ENCODE data around the gene CBLIF.
"Not testable (repeated sequence)": the region's sequence is repeated elsewhere in the genome, so short reads cannot be mapped to it uniquely, and the experiment has no call there.

Gene CBLIF

GRCh38 chr11:59845399-59845798 is at the start of gene CBLIF:
Gene CBLIF (minus strand): TSS chr11:59845499. CDS start chr11:59845453, 46 bp downstream.
- H3K4me1 ChIP-seq, result peaks cover 19% of the 10 kb centered on the region
- H3K9me3 ChIP-seq, result no peaks in the 10 kb centered on the region
- H3K36me3 ChIP-seq (replicated peaks), result no peaks in the 10 kb centered on the region
- no peak for DNase-seq (ENCODE audit: low spot score in 2 of 2)
- H3K4me3 ChIP-seq, result no peak within 1 kb of the TSS
- H3K27me3 ChIP-seq (ENCODE audit: low read depth), result no peaks in the 10 kb centered on the region
- in situ Hi-C loops (cut with MboI; ENCODE audit: low sequenced_read_pairs), result no loop called here

- in situ Hi-C loops (cut with MboI; ENCODE audit: low sequenced_read_pairs), result no loop called here
- no peak for DNase-seq (ENCODE audit: low spot score in 2 of 2)
- Histone ChIP-seq H3K36me3 (replicated peaks) (no peaks in the 10 kb centered on the region), H3K4me3 (no peak overlapping the region), H3K27me3 (ENCODE audit: low read depth) (no peaks in the 10 kb centered on the region), H3K4me1 (peaks cover under 1% of the 10 kb centered on the region; the same call in 1 of the 2 replicates), H3K9me3 (peaks cover 3% of the 10 kb centered on the region)
These were observed 49.3 kb upstream of the CBLIF start for GRCh38 chr11:59894616-59895015.

GRCh38 chr11:59891781-59892181 is 46.5 kb upstream of the CBLIF start:
- Histone ChIP-seq H3K9me3 (peaks cover 6% of the 10 kb centered on the region), H3K4me1 (no peaks in the 10 kb centered on the region), H3K36me3 (replicated peaks) (no peaks in the 10 kb centered on the region), H3K4me3 (no peak overlapping the region), H3K27me3 (ENCODE audit: low read depth) (no peaks in the 10 kb centered on the region)
- in situ Hi-C loops (cut with MboI; ENCODE audit: low sequenced_read_pairs), result no loop called here
- no peak for DNase-seq (ENCODE audit: low spot score in 2 of 2)

GRCh38 chr11:59887156-59887555 is 41.9 kb upstream of the CBLIF start:
- H3K9me3 ChIP-seq; DNase-seq (ENCODE audit: low spot score in 2 of 2); H3K27me3 ChIP-seq (ENCODE audit: low read depth); in situ Hi-C loops (cut with MboI; ENCODE audit: low sequenced_read_pairs); H3K36me3 ChIP-seq (replicated peaks); H3K4me1 ChIP-seq; H3K4me3 ChIP-seq: not testable (repeated sequence)

- DNase-seq (ENCODE audit: low spot score in 2 of 2), result no peak
- no peaks in the 10 kb centered on the region for H3K9me3 ChIP-seq
- H3K27me3 ChIP-seq (ENCODE audit: low read depth), result no peaks in the 10 kb centered on the region
- no peaks in the 10 kb centered on the region for H3K4me1 ChIP-seq
- no peak overlapping the region for H3K4me3 ChIP-seq
- H3K36me3 ChIP-seq (replicated peaks), result no peaks in the 10 kb centered on the region
- in situ Hi-C loops (cut with MboI; ENCODE audit: low sequenced_read_pairs), result no loop called here
These were observed 38.3 kb upstream of the CBLIF start for GRCh38 chr11:59883597-59883996.

GRCh38 chr11:59879567-59879966 is 34.3 kb upstream of the CBLIF start:
- Histone ChIP-seq H3K27me3 (ENCODE audit: low read depth) (no peaks in the 10 kb centered on the region), H3K36me3 (replicated peaks) (no peaks in the 10 kb centered on the region), H3K4me3 (no peak overlapping the region), H3K4me1 (no peaks in the 10 kb centered on the region), H3K9me3 (no peaks in the 10 kb centered on the region)
- in situ Hi-C loops (cut with MboI; ENCODE audit: low sequenced_read_pairs), result no loop called here
- DNase-seq (ENCODE audit: low spot score in 2 of 2), result no peak

GRCh38 chr11:59878575-59878974 is 33.3 kb upstream of the CBLIF start, which contains the start of gene OOSP3:
Gene OOSP3 (plus strand): TSS chr11:59878782. CDS start chr11:59878809, 27 bp downstream.
- H3K4me3 ChIP-seq, result no peak within 1 kb of the TSS
- H3K9me3 ChIP-seq, result no peaks in the 10 kb centered on the region
- no peaks in the 10 kb centered on the region for H3K4me1 ChIP-seq
- no peaks in the 10 kb centered on the region for H3K36me3 ChIP-seq (replicated peaks)
- no peak for DNase-seq (ENCODE audit: low spot score in 2 of 2)
- in situ Hi-C loops (cut with MboI; ENCODE audit: low sequenced_read_pairs), result no loop called here
- no peaks in the 10 kb centered on the region for H3K27me3 ChIP-seq (ENCODE audit: low read depth)

- Histone ChIP-seq H3K36me3 (replicated peaks) (no peaks in the 10 kb centered on the region), H3K9me3 (no peaks in the 10 kb centered on the region), H3K4me1 (no peaks in the 10 kb centered on the region), H3K4me3 (no peak overlapping the region), H3K27me3 (ENCODE audit: low read depth) (no peaks in the 10 kb centered on the region)
- in situ Hi-C loops (cut with MboI; ENCODE audit: low sequenced_read_pairs), result no loop called here
- no peak for DNase-seq (ENCODE audit: low spot score in 2 of 2)
These were observed 32.5 kb upstream of the CBLIF start for GRCh38 chr11:59877784-59878183.

GRCh38 chr11:59877325-59877724 is 32.0 kb upstream of the CBLIF start:
- Histone ChIP-seq H3K36me3 (replicated peaks) (no peaks in the 10 kb centered on the region), H3K9me3 (no peaks in the 10 kb centered on the region), H3K4me1 (no peaks in the 10 kb centered on the region), H3K27me3 (ENCODE audit: low read depth) (no peaks in the 10 kb centered on the region), H3K4me3 (no peak overlapping the region)
- DNase-seq (ENCODE audit: low spot score in 2 of 2), result no peak
- in situ Hi-C loops (cut with MboI; ENCODE audit: low sequenced_read_pairs), result no loop called here

- Histone ChIP-seq H3K9me3 (no peaks in the 10 kb centered on the region), H3K4me3 (no peak overlapping the region), H3K4me1 (no peaks in the 10 kb centered on the region), H3K36me3 (replicated peaks) (no peaks in the 10 kb centered on the region), H3K27me3 (ENCODE audit: low read depth) (no peaks in the 10 kb centered on the region)
- no peak for DNase-seq (ENCODE audit: low spot score in 2 of 2)
- in situ Hi-C loops (cut with MboI; ENCODE audit: low sequenced_read_pairs), result no loop called here
These were observed 30.7 kb upstream of the CBLIF start for GRCh38 chr11:59875856-59876519.

GRCh38 chr11:59872076-59872475 is 26.8 kb upstream of the CBLIF start:
- DNase-seq (ENCODE audit: low spot score in 2 of 2), result no peak
- Histone ChIP-seq H3K27me3 (ENCODE audit: low read depth) (no peaks in the 10 kb centered on the region), H3K9me3 (no peaks in the 10 kb centered on the region), H3K36me3 (replicated peaks) (no peaks in the 10 kb centered on the region), H3K4me1 (no peaks in the 10 kb centered on the region), H3K4me3 (no peak overlapping the region)
- in situ Hi-C loops (cut with MboI; ENCODE audit: low sequenced_read_pairs), result no loop called here

- Histone ChIP-seq H3K36me3 (replicated peaks) (no peaks in the 10 kb centered on the region), H3K27me3 (ENCODE audit: low read depth) (no peaks in the 10 kb centered on the region), H3K4me3 (no peak overlapping the region), H3K9me3 (no peaks in the 10 kb centered on the region), H3K4me1 (no peaks in the 10 kb centered on the region)
- no peak for DNase-seq (ENCODE audit: low spot score in 2 of 2)
- in situ Hi-C loops (cut with MboI; ENCODE audit: low sequenced_read_pairs), result no loop called here
These were observed 22.6 kb upstream of the CBLIF start for GRCh38 chr11:59867946-59868345.

- H3K27me3 ChIP-seq (ENCODE audit: low read depth), result no peaks in the 10 kb centered on the region
These were observed 21.5 kb upstream of the CBLIF start for GRCh38 chr11:59866836-59867235.

GRCh38 chr11:59866397-59866796 is 21.1 kb upstream of the CBLIF start, which contains the start of gene TCN1:
Gene TCN1 (minus strand): TSS chr11:59866487. CDS start chr11:59866470, 17 bp downstream.
- Histone ChIP-seq H3K36me3 (replicated peaks) (no peaks in the 10 kb centered on the region), H3K4me3 (no peak within 1 kb of the TSS), H3K4me1 (no peaks in the 10 kb centered on the region), H3K27me3 (ENCODE audit: low read depth) (no peaks in the 10 kb centered on the region), H3K9me3 (no peaks in the 10 kb centered on the region)
- in situ Hi-C loops (cut with MboI; ENCODE audit: low sequenced_read_pairs), result no loop called here
- no peak for DNase-seq (ENCODE audit: low spot score in 2 of 2)

More at GRCh38 chr11:59866836-59867235, 21.5 kb upstream of the CBLIF start:
- no peak for DNase-seq (ENCODE audit: low spot score in 2 of 2)
- H3K9me3 ChIP-seq, result no peaks in the 10 kb centered on the region
- in situ Hi-C loops (cut with MboI; ENCODE audit: low sequenced_read_pairs), result no loop called here
- no peak overlapping the region for H3K4me3 ChIP-seq
- H3K36me3 ChIP-seq (replicated peaks), result no peaks in the 10 kb centered on the region
- H3K4me1 ChIP-seq, result no peaks in the 10 kb centered on the region

- DNase-seq (ENCODE audit: low spot score in 2 of 2), result no peak
- Histone ChIP-seq H3K27me3 (ENCODE audit: low read depth) (no peaks in the 10 kb centered on the region), H3K36me3 (replicated peaks) (no peaks in the 10 kb centered on the region), H3K9me3 (no peaks in the 10 kb centered on the region), H3K4me1 (no peaks in the 10 kb centered on the region), H3K4me3 (no peak overlapping the region)
- in situ Hi-C loops (cut with MboI; ENCODE audit: low sequenced_read_pairs), result no loop called here
These were observed 19.7 kb upstream of the CBLIF start for GRCh38 chr11:59865031-59865430.
